Dermis blood vessel endothelial cell (primary cell): ENCODE measurements around the gene TPCN1. TPM values are rescaled to one million over a fixed set of nuclear protein-coding genes. Genes with fewer than 3 reads are reported as not detected.

ENCODE experiments used
- DNase-seq: peaks from one replicate; pipeline ENCODE4 v3.0.0; 2010
- total RNA-seq: library from RNA; depleted of rRNA; stranded (reverse); fragments of >200 nt; gene quantifications from 2 replicates; pipeline ENCODE4 v1.2.3, GENCODE V29; 2014

The TPCN1 gene
- total RNA-seq, 1 donor from 2014 or later, result 11.2 TPM

GRCh38 chr12:113317122-113317521 lies 95.9 kb downstream of the TPCN1 start:
- DNase-seq, result no peak

- DNase-seq, result no peak
These were observed 96.9 kb downstream of the TPCN1 start for GRCh38 chr12:113318046-113318656.

GRCh38 chr12:113318900-113319628 lies 97.8 kb downstream of the TPCN1 start:
- DNase-seq, result no peak

- no peak for DNase-seq
These were observed 99.1 kb downstream of the TPCN1 start for GRCh38 chr12:113320401-113320800.

GRCh38 chr12:113322343-113322742 lies 101.1 kb downstream of the TPCN1 start:
- DNase-seq, result no peak

GRCh38 chr12:113325916-113326315 lies 104.7 kb downstream of the TPCN1 start:
- DNase-seq, result no peak

GRCh38 chr12:113326775-113327395 lies 105.6 kb downstream of the TPCN1 start:
- DNase-seq, result no peak

GRCh38 chr12:113328368-113328889 lies 107.2 kb downstream of the TPCN1 start:
- DNase-seq, result no peak

- DNase-seq, result no peak
These were observed 107.9 kb downstream of the TPCN1 start for GRCh38 chr12:113329022-113329790.

- no peak for DNase-seq
These were observed 108.6 kb downstream of the TPCN1 start for GRCh38 chr12:113329791-113330417.

- DNase-seq, result no peak
These were observed 109.2 kb downstream of the TPCN1 start for GRCh38 chr12:113330505-113330904.

GRCh38 chr12:113332688-113333417 lies 111.6 kb downstream of the TPCN1 start:
- DNase-seq, result no peak

GRCh38 chr12:113333418-113333750 lies 112.1 kb downstream of the TPCN1 start:
- no peak for DNase-seq

GRCh38 chr12:113333877-113334785 lies 112.9 kb downstream of the TPCN1 start:
- peak; percentile 40 for DNase-seq

GRCh38 chr12:113334786-113335539 lies 113.7 kb downstream of the TPCN1 start, which contains the start of gene SLC8B1:
SLC8B1 (minus strand) TSS chr12:113335109; CDS start chr12:113332878, 2,231 bp downstream.
- peak; percentile 85 for DNase-seq

GRCh38 chr12:113339540-113339939 lies 118.3 kb downstream of the TPCN1 start:
- DNase-seq, result no peak

- DNase-seq, result no peak
These were observed 118.8 kb downstream of the TPCN1 start for GRCh38 chr12:113340061-113340460.

GRCh38 chr12:113341535-113341934 lies 120.3 kb downstream of the TPCN1 start:
- no peak for DNase-seq

- no peak for DNase-seq
These were observed 124.1 kb downstream of the TPCN1 start for GRCh38 chr12:113345318-113345717.

GRCh38 chr12:113346353-113346752 lies 125.1 kb downstream of the TPCN1 start:
- DNase-seq, result no peak
